ENCODE data around the gene COX4I2. TPM values are rescaled to one million over a fixed set of nuclear protein-coding genes. Genes with fewer than 3 reads are reported as not detected.
"Not testable (repeated sequence)": the region's sequence is repeated elsewhere in the genome, so short reads cannot be mapped to it uniquely, and the experiment has no call there.

The COX4I2 gene
- total and polyA plus RNA-seq, 7 donors: 1.1 to 3.0 (median 1.4) TPM; not detected in 4

DNA sequence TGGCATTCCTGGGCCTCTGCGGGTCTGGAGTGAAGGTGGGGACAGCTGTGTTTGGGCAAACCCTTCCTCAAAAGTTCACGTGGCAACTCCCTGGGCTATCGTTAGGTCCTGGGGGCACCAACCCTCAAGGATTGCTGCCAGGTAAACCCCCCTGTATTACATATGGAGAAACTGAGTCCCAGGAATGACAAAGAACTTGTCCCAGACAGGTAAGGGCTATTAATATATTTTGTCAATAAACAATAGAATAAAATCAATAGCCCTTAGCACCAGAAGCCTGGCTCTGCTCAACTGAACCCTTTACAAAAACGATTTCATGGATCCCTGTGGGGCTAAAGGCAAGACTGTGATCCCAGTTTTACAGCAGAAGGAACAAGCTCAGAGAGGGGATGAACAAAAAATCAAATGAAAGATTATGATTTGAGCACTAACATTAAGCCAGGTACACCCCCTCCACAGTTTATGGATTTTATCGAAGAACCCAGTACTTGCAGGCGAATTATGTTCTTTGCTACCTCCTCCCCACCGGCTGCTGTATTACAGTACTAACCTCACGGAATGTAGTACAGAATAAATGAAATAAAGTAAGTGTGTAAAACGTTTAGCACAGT is 30.0 kb upstream of the COX4I2 start:
- H3K36me3 ChIP-seq: no peaks in the 10 kb centered on the region
- DNase-seq: no peak
- TF ChIP-seq EP300 (IDR thresholded peaks at IDR 0.05) (no peak), POLR2A (IDR thresholded peaks at IDR 0.05) (no peak), POLR2AphosphoS5 (IDR thresholded peaks at IDR 0.05) (no peak)
- TF ChIP-seq, protein P1, sequence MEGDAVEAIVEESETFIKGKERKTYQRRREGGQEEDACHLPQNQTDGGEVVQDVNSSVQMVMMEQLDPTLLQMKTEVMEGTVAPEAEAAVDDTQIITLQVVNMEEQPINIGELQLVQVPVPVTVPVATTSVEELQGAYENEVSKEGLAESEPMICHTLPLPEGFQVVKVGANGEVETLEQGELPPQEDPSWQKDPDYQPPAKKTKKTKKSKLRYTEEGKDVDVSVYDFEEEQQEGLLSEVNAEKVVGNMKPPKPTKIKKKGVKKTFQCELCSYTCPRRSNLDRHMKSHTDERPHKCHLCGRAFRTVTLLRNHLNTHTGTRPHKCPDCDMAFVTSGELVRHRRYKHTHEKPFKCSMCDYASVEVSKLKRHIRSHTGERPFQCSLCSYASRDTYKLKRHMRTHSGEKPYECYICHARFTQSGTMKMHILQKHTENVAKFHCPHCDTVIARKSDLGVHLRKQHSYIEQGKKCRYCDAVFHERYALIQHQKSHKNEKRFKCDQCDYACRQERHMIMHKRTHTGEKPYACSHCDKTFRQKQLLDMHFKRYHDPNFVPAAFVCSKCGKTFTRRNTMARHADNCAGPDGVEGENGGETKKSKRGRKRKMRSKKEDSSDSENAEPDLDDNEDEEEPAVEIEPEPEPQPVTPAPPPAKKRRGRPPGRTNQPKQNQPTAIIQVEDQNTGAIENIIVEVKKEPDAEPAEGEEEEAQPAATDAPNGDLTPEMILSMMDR (IDR thresholded peaks at IDR 0.05): no peak
- H3K9me3 ChIP-seq: no peaks in the 10 kb centered on the region
- peaks cover 0 to 25% (median 0%) of the 10 kb centered on the region in 3 donors for H3K27me3 ChIP-seq
- intact Hi-C loops (cut with DNase I): no loop called here
- peak overlapping the region in 2 of 4 donors; percentile 68 to 69 for H3K4me3 ChIP-seq
- H3K4me1 ChIP-seq: peaks cover 0 to 43% (median 33%) of the 10 kb centered on the region in 4 donors
- 13 to 58% methylated on average over 9 of the region's 9 CpGs for WGBS, 2 donors
- peak overlapping the region; percentile 77 to 91 (median 80) for H3K27ac ChIP-seq

GRCh38 chr20:31608251-31608945 is 29.3 kb upstream of the COX4I2 start:
- whole genome bisulfite sequencing, 2 donors: 4 to 19% methylated on average over 45 of the region's 45 CpGs
- DNase-seq: peak; percentile 87
- H3K9me3 ChIP-seq: no peaks in the 10 kb centered on the region
- H3K27ac ChIP-seq: peak overlapping the region; percentile 77 to 91 (median 80)
- H3K4me3 ChIP-seq: peak overlapping the region in 3 of 4 donors; percentile 16 to 32 (median 19)
- H3K27me3 ChIP-seq: peaks cover 0 to 23% (median 0%) of the 10 kb centered on the region in 3 donors
- TF ChIP-seq POLR2AphosphoS5 (IDR thresholded peaks at IDR 0.05) (peak; percentile 49 to 72 (median 63)), POLR2A (IDR thresholded peaks at IDR 0.05) (no peak)
- TF ChIP-seq, protein P1 (IDR thresholded peaks at IDR 0.05): no peak
- H3K4me1 ChIP-seq: peaks cover 0 to 43% (median 33%) of the 10 kb centered on the region in 4 donors
- intact Hi-C loops (cut with DNase I): no loop called here
- H3K36me3 ChIP-seq: no peaks in the 10 kb centered on the region

DNA sequence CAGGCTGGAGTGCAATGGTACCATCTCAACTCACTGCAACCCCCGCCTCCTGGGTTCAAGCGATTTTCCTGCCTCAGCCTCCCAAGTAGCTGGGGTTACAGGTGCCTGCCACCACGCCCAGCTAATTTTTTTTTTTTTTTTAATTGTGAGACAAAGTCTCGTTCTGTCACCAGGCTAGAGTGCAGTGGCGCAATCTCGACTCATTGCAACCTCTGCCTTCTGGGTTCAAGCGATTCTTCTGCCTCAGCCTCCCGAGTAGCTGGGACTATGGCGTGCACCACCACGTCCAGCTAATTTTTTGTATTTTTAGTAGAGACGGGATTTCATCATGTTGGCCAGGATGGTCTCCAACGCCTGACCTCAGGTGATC is 25.5 kb upstream of the COX4I2 start:
- DNase-seq, H3K4me3 ChIP-seq, H3K36me3 ChIP-seq, H3K27ac ChIP-seq, H3K9me3 ChIP-seq: not testable (repeated sequence)
- WGBS, 2 donors: 50 to 82% methylated on average over 12 of the region's 12 CpGs
- intact Hi-C loops (cut with DNase I): loop anchor here (2.0 kb wide), 1 partner anchor 43 kb away; no protein-coding TSS in a partner anchor
- H3K4me1 ChIP-seq: peaks cover 0 to 16% (median 12%) of the 10 kb centered on the region in 4 donors
- H3K27me3 ChIP-seq: peaks cover 0 to 13% (median 0%) of the 10 kb centered on the region in 3 donors

DNA sequence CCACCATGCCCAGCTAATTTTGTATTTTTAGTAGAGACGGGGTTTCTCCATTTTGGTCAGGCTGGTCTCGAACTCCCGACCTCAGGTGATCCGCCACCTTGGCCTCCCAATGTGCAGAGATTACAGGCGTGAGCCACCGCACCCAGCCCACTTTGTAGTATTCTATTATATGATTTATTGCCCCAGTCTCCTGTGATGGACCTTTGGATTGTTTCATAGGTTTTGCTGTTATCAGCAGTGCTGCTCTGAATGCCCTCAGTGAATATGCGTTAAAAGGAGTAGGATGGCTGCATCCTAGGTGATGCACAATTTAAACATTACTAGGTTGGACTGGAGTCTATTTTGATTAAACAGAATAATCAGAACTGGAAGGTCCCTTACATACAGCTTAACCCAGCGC is 22.3 kb upstream of the COX4I2 start:
- H3K27me3 ChIP-seq: no peaks in the 10 kb centered on the region
- TF ChIP-seq POLR2AphosphoS5 (IDR thresholded peaks at IDR 0.05) (no peak), EP300 (IDR thresholded peaks at IDR 0.05) (no peak), POLR2A (IDR thresholded peaks at IDR 0.05) (no peak)
- TF ChIP-seq, protein P1 (IDR thresholded peaks at IDR 0.05): no peak
- intact Hi-C loops (cut with DNase I): no loop called here
- no peaks in the 10 kb centered on the region for H3K9me3 ChIP-seq
- no peaks in the 10 kb centered on the region for H3K36me3 ChIP-seq
- 60 to 85% methylated on average over 8 of the region's 8 CpGs for WGBS, 2 donors
- no peak overlapping the region for H3K27ac ChIP-seq
- DNase-seq: no peak
- peaks cover 0 to 4% (median 2%) of the 10 kb centered on the region in 4 donors for H3K4me1 ChIP-seq
- H3K4me3 ChIP-seq: no peak overlapping the region

DNA sequence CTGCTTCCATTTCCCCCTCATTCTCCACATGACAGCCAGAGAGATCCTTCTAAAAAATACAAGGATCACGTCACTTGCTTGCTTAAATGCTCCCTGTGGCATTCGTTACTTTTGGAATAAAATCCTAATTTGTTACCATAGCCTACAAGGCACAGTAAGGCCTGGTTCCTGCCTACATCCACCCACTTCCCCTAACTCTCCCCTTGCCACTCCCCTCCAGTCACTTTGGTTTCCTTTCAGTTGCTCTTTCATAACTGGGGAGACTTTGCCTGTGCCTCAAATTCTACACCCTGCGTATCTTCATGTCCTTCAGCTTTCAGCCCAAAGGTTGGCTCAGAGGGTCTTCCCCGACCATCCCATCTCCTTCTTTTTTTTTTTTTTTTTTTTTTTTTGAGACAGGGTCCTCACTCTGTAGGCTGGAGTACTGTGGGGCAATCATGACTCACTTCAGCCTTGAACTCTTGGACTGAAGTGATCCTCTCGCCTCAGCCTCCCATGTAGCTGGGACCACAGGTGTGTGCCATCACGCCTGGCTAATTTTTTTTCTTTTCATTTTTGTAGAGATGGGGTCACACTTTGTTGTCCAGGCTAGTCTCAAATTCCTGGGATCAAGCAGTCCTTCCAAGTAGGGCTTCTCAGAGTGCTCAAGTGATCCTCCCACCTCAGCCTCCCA is 20.1 kb upstream of the COX4I2 start:
- intact Hi-C loops (cut with DNase I): no loop called here
- no peaks in the 10 kb centered on the region for H3K27me3 ChIP-seq
- TF ChIP-seq EP300 (IDR thresholded peaks at IDR 0.05): no peak
- TF ChIP-seq POLR2AphosphoS5 (IDR thresholded peaks at IDR 0.05): no peak
- TF ChIP-seq, protein P1 (IDR thresholded peaks at IDR 0.05): no peak
- TF ChIP-seq POLR2A (IDR thresholded peaks at IDR 0.05): no peak
- peaks cover 0 to 2% (median under 1%) of the 10 kb centered on the region in 4 donors for H3K4me1 ChIP-seq
- no peaks in the 10 kb centered on the region for H3K9me3 ChIP-seq
- no peaks in the 10 kb centered on the region for H3K36me3 ChIP-seq
- 66 to 84% methylated on average over 6 of the region's 6 CpGs for WGBS, 2 donors
- DNase-seq: no peak
- H3K4me3 ChIP-seq: no peak overlapping the region
- H3K27ac ChIP-seq: no peak overlapping the region
